Activated effector memory CD4-positive, alpha-beta T cell treated with anti-CD3 and anti-CD28 coated beads, Interleukin-2, amount 50 U/mL, for 16 hours (primary cell): Measurements from ENCODE around the gene TUBB.
"Not testable (repeated sequence)": the region's sequence is repeated elsewhere in the genome, so short reads cannot be mapped to it uniquely, and the experiment has no call there.

ENCODE experiments used
- DNase-seq: peaks from one replicate; pipeline ENCODE4 v3.0.0-alpha.2; 2020

The TUBB gene

GRCh38 chr6:30763618-30764489 lies 43.7 kb downstream of the TUBB start:
- no peak for DNase-seq

GRCh38 chr6:30764490-30765043 lies 44.4 kb downstream of the TUBB start:
- not testable (repeated sequence) for DNase-seq

- not testable (repeated sequence) for DNase-seq
These were observed 45.3 kb downstream of the TUBB start for GRCh38 chr6:30765495-30765894.

GRCh38 chr6:30766461-30767157 lies 46.5 kb downstream of the TUBB start:
- DNase-seq: no peak

GRCh38 chr6:30767158-30767943 lies 47.2 kb downstream of the TUBB start:
- no peak for DNase-seq

GRCh38 chr6:30767944-30768301 lies 47.8 kb downstream of the TUBB start:
- no peak for DNase-seq

GRCh38 chr6:30768634-30769087 lies 48.5 kb downstream of the TUBB start:
- DNase-seq: no peak

GRCh38 chr6:30769088-30769852 lies 49.1 kb downstream of the TUBB start:
- peak; percentile 91 for DNase-seq

- no peak for DNase-seq
These were observed 49.8 kb downstream of the TUBB start for GRCh38 chr6:30769853-30770524.

- no peak for DNase-seq
These were observed 50.4 kb downstream of the TUBB start for GRCh38 chr6:30770592-30770991.

GRCh38 chr6:30774701-30775100 lies 54.5 kb downstream of the TUBB start:
- no peak for DNase-seq
